GM12878 (cell line): ENCODE data around the gene TBP.

Source experiments
- NFXL1 ChIP-seq: fragments of 450-650 bp; IDR thresholded peaks from 2 replicates; pipeline ENCODE4 v1.6.1; 2017; ENCODE audit warnings: antibody characterized with exemption, mild to moderate bottlenecking, borderline replicate concordance
- TF ChIP-seq, protein P1 (sequence below): IDR thresholded peaks from 2 replicates; pipeline ENCODE4 v1.6.1; 2012; ENCODE audit warnings: low read depth, low read length, improper control_type of control experiment

GRCh38 chr6:170505306-170505705 lies 48.9 kb upstream of the TBP start:
- no peak for TF ChIP-seq NFXL1
- TF ChIP-seq, protein P1, sequence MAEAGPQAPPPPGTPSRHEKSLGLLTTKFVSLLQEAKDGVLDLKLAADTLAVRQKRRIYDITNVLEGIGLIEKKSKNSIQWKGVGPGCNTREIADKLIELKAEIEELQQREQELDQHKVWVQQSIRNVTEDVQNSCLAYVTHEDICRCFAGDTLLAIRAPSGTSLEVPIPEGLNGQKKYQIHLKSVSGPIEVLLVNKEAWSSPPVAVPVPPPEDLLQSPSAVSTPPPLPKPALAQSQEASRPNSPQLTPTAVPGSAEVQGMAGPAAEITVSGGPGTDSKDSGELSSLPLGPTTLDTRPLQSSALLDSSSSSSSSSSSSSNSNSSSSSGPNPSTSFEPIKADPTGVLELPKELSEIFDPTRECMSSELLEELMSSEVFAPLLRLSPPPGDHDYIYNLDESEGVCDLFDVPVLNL, result no peak
